ENCODE measurements around the gene FTMT. TPM values are rescaled to one million over a fixed set of nuclear protein-coding genes. Genes with fewer than 3 reads are reported as not detected.

The FTMT gene
- total RNA-seq, 6 experiments from 2014 or later = not detected

DNA sequence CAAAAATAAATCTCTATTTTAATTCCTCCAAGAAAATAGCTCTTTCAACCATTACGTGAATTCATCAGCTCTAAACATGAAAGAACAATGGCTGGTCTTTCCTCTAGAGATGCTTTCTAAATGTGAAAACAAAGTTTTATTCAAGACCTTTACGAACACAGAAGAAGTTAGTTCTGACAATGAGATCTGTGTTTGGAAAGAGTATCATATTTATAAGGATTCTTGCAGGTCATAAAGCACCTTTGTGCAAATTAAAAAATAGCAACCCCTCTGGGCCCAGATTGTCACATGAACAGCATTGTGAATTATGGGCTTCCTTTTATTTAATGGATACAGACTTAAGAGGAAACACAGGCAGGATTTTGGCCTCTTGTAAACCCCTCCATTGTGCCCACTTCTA is 17.7 kb upstream of the FTMT start:
- Mint-ChIP-seq H3K27me3 (ENCODE audit: insufficient read depth) (no peaks in the 10 kb centered on the region), H3K4me1 (ENCODE audit: low read depth) (no peaks in the 10 kb centered on the region), H3K9me3 (peaks cover 7% of the 10 kb centered on the region), H3K36me3 (ENCODE audit: low read depth) (peaks cover 5% of the 10 kb centered on the region; the same call in 1 of the 2 replicates), H3K4me3 (no peak overlapping the region), H3K27ac (no peak overlapping the region)
- TF ChIP-seq, protein P1, sequence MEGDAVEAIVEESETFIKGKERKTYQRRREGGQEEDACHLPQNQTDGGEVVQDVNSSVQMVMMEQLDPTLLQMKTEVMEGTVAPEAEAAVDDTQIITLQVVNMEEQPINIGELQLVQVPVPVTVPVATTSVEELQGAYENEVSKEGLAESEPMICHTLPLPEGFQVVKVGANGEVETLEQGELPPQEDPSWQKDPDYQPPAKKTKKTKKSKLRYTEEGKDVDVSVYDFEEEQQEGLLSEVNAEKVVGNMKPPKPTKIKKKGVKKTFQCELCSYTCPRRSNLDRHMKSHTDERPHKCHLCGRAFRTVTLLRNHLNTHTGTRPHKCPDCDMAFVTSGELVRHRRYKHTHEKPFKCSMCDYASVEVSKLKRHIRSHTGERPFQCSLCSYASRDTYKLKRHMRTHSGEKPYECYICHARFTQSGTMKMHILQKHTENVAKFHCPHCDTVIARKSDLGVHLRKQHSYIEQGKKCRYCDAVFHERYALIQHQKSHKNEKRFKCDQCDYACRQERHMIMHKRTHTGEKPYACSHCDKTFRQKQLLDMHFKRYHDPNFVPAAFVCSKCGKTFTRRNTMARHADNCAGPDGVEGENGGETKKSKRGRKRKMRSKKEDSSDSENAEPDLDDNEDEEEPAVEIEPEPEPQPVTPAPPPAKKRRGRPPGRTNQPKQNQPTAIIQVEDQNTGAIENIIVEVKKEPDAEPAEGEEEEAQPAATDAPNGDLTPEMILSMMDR (IDR thresholded peaks at IDR 0.05) = no peak
- no peak for DNase-seq

DNA sequence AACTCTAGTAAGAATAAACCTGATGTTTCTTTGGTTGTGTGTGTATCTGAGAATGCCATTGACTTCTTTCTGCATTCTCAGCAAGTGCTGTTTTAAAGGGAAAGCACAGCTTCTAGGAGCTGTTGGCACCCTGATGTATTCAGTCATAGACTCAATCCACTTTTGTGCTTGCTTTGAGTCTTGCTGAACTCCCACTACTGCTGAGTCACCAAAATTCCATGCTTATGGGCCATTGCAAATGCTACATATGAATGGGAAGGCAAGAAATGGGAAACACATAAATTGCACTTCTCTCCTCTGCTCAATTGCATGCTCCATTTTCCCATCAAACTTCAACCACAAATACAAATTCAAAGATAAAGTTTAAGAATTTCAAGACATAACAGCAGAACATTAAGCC is 9.8 kb upstream of the FTMT start:
- no peaks in the 10 kb centered on the region for H3K36me3 Mint-ChIP-seq (ENCODE audit: low read depth)
- no peak overlapping the region for H3K4me3 Mint-ChIP-seq
- no peak overlapping the region for H3K27ac Mint-ChIP-seq
- H3K4me1 Mint-ChIP-seq (ENCODE audit: low read depth) = no peaks in the 10 kb centered on the region
- DNase-seq = no peak
- H3K27me3 Mint-ChIP-seq (ENCODE audit: insufficient read depth) = no peaks in the 10 kb centered on the region
- TF ChIP-seq, protein P1 (IDR thresholded peaks at IDR 0.05) = no peak
- peaks cover 3% of the 10 kb centered on the region for H3K9me3 Mint-ChIP-seq

DNA sequence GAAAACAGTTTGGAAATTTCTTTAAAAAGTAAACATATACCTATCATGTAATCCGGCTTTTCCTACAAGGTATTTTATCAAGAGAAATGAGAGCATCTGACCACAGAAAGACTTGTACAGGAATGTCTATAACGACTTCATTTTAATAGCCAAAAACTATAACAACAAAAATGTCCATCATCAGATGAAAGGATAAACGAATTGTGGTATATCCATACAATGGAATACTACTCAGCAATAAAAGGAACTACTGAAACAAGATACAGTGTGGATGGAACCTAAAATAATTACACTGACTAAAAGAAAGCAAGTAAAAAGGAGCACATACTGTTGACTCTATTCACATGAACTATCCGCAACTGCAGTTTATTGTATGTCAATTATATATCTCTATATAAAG is 1.4 kb upstream of the FTMT start:
- DNase-seq = no peak
- no peaks in the 10 kb centered on the region for H3K9me3 Mint-ChIP-seq
- H3K27me3 Mint-ChIP-seq (ENCODE audit: insufficient read depth) = no peaks in the 10 kb centered on the region
- no peak overlapping the region for H3K27ac Mint-ChIP-seq
- TF ChIP-seq, protein P1 (IDR thresholded peaks at IDR 0.05) = no peak
- H3K4me3 Mint-ChIP-seq = no peak overlapping the region
- no peaks in the 10 kb centered on the region for H3K36me3 Mint-ChIP-seq (ENCODE audit: low read depth)
- no peaks in the 10 kb centered on the region for H3K4me1 Mint-ChIP-seq (ENCODE audit: low read depth)

DNA sequence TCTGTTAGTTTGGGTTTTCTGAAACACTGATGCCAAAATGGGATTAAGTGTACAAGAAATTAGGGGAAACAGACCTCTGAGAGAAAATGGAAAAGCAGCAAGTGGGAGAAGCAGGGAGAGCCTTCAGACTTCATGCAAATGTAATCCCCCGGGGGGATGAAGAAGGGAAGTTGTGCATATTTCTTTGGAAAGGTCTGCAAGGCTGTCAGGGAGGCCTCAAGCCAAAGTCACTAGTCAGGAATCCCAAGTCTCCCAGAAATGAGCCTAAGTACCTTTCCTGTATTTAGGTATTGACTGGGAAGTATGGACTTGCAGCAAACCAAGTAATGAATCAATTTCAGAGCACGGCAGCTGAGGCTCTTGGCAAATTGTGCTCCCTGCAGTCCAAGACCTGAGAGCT is 2.2 kb downstream of the FTMT start:
- TF ChIP-seq, protein P1 (IDR thresholded peaks at IDR 0.05) = no peak
- no peak overlapping the region for H3K27ac Mint-ChIP-seq
- no peak for DNase-seq
- no peaks in the 10 kb centered on the region for H3K9me3 Mint-ChIP-seq
- H3K4me1 Mint-ChIP-seq (ENCODE audit: low read depth) = no peaks in the 10 kb centered on the region
- H3K36me3 Mint-ChIP-seq (ENCODE audit: low read depth) = no peaks in the 10 kb centered on the region
- no peak overlapping the region for H3K4me3 Mint-ChIP-seq
- H3K27me3 Mint-ChIP-seq (ENCODE audit: insufficient read depth) = no peaks in the 10 kb centered on the region

- Mint-ChIP-seq H3K9me3 (no peaks in the 10 kb centered on the region), H3K27ac (no peak overlapping the region), H3K4me1 (ENCODE audit: low read depth) (no peaks in the 10 kb centered on the region), H3K36me3 (ENCODE audit: low read depth) (no peaks in the 10 kb centered on the region), H3K27me3 (ENCODE audit: insufficient read depth) (peaks cover 1% of the 10 kb centered on the region; the same call in 1 of the 2 replicates), H3K4me3 (no peak overlapping the region)
- DNase-seq = no peak
- TF ChIP-seq, protein P1 (IDR thresholded peaks at IDR 0.05) = no peak
Measured at GRCh38 chr5:121862801-121863200, 11.1 kb downstream of the FTMT start.

DNA sequence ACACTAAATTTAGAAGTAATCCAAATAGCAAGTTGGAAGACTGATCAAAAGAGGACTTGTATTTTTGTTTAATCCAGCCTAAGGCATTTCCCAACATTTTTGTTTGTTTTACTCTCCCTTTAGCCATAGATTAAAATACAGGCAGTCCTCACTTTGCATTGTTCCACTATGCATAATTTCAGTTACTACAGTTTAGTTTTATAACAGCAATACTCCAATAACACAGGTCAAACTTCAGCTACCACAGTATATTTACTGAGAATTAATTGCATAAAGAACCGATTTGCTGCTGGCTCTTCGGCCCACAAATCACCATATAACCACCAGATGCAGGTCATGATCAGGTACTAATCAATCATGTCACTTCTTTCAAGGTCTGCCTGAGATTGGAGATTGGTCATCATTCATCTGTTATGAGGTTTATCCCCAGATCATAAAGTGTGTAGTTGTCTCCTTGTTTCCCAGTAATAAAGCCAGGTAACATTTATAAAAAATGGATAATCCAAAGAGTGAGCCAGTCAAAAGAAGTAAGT is 12.1 kb downstream of the FTMT start:
- H3K4me3 Mint-ChIP-seq = no peak overlapping the region
- TF ChIP-seq, protein P1 (IDR thresholded peaks at IDR 0.05) = no peak
- DNase-seq = no peak
- H3K27me3 Mint-ChIP-seq (ENCODE audit: insufficient read depth) = peaks cover 1% of the 10 kb centered on the region; the same call in 1 of the 2 replicates
- no peak overlapping the region for H3K27ac Mint-ChIP-seq
- H3K4me1 Mint-ChIP-seq (ENCODE audit: low read depth) = no peaks in the 10 kb centered on the region
- no peaks in the 10 kb centered on the region for H3K36me3 Mint-ChIP-seq (ENCODE audit: low read depth)
- no peaks in the 10 kb centered on the region for H3K9me3 Mint-ChIP-seq

Measured in HFFc6 (cell line).